ENCODE measurements around the gene ADAT3. TPM values are rescaled to one million over a fixed set of nuclear protein-coding genes. Genes with fewer than 3 reads are reported as not detected.

The ADAT3 gene
- total and polyA plus RNA-seq, 2 experiments from 2014 or later, result 2.4 to 11.0 TPM

DNA sequence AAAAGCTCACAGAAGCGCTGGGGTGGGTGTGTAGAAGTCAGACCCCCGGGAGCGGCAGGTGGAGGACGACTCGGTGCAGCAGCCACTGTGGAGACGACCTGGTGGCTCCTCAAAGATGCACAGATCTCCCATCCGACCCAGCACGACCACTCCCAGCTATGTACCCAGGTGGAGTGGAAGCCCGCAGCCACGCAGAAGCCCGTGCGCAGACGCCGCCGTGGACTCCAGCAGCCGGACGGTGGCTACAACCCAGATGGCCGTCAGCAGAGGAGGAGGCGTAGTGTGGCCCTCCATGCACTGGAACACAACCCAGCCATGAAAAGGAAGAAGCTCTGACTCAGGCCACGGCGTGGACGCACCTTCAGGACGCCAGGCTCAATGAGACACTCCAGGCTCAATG is 57.5 kb downstream of the ADAT3 start:
- Histone ChIP-seq H3K4me3 (no peak overlapping the region), H3K9me2 (replicated peaks; ENCODE audit: insufficient read depth) (no peaks in the 10 kb centered on the region), H3K79me2 (peaks cover 49% of the 10 kb centered on the region), H3K27me3 (no peaks in the 10 kb centered on the region), H3K4me2 (no peak overlapping the region), H3K9me3 (ENCODE audit: low read depth) (no peaks in the 10 kb centered on the region), H3K27ac (no peak overlapping the region), H2AFZ (no peak overlapping the region), H3K4me1 (ENCODE audit: insufficient read depth) (no peaks in the 10 kb centered on the region), H4K20me1 (ENCODE audit: insufficient read depth, poor library complexity, severe bottlenecking) (peaks cover 30% of the 10 kb centered on the region), H3K36me3 (replicated peaks; ENCODE audit: insufficient read depth, low read depth) (no peaks in the 10 kb centered on the region)
- WGBS (ENCODE audit: low lambda C conversion rate, missing lambda C conversion rate), result 98% methylated on average over 23 of the region's 23 CpGs
- TF ChIP-seq EZH2phosphoT487 (IDR thresholded peaks at IDR 0.05; ENCODE audit: low read depth, severe bottlenecking, unreplicated experiment) (no peak), EZH2 (IDR thresholded peaks at IDR 0.05; ENCODE audit: borderline replicate concordance) (no peak)
- TF ChIP-seq, protein P1, sequence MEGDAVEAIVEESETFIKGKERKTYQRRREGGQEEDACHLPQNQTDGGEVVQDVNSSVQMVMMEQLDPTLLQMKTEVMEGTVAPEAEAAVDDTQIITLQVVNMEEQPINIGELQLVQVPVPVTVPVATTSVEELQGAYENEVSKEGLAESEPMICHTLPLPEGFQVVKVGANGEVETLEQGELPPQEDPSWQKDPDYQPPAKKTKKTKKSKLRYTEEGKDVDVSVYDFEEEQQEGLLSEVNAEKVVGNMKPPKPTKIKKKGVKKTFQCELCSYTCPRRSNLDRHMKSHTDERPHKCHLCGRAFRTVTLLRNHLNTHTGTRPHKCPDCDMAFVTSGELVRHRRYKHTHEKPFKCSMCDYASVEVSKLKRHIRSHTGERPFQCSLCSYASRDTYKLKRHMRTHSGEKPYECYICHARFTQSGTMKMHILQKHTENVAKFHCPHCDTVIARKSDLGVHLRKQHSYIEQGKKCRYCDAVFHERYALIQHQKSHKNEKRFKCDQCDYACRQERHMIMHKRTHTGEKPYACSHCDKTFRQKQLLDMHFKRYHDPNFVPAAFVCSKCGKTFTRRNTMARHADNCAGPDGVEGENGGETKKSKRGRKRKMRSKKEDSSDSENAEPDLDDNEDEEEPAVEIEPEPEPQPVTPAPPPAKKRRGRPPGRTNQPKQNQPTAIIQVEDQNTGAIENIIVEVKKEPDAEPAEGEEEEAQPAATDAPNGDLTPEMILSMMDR (IDR thresholded peaks at IDR 0.05; ENCODE audit: poor library complexity), result no peak
- no peak for DNase-seq (ENCODE audit: low spot score)

Other genes starting within 250 kb of the ADAT3 start
- 0.03 and 0.08 TPM in 2 replicates for gene ONECUT3, start 151.9 kb upstream of the ADAT3 start, total RNA-seq
- gene ONECUT3, start 151.9 kb upstream of the ADAT3 start, polyA plus RNA-seq, result 0.06 and 0.09 TPM in 2 replicates
- 1.4 and 1.7 TPM in 2 replicates for gene ATP8B3, start 93.1 kb upstream of the ADAT3 start, total RNA-seq
- 2.4 and 3.1 TPM in 2 replicates for gene ATP8B3, start 93.1 kb upstream of the ADAT3 start, polyA plus RNA-seq
- 13.2 and 13.4 TPM in 2 replicates for gene REXO1, start 56.9 kb upstream of the ADAT3 start, total RNA-seq
- gene REXO1, start 56.9 kb upstream of the ADAT3 start, polyA plus RNA-seq, result 22.8 and 26.2 TPM in 2 replicates
- 3.4 and 6.4 TPM in 2 replicates for gene KLF16, start 41.8 kb upstream of the ADAT3 start, total RNA-seq
- gene KLF16, start 41.8 kb upstream of the ADAT3 start, polyA plus RNA-seq, result 14.3 and 16.0 TPM in 2 replicates
- 62.5 and 77.5 TPM in 2 replicates for gene ABHD17A, start 19.9 kb upstream of the ADAT3 start, total RNA-seq
- gene ABHD17A, start 19.9 kb upstream of the ADAT3 start, polyA plus RNA-seq, result 99.7 and 102 TPM in 2 replicates
- 69.3 and 77.2 TPM in 2 replicates for gene SCAMP4, start within 50 bp of the ADAT3 start, total RNA-seq
- 89.8 and 103 TPM in 2 replicates for gene SCAMP4, start within 50 bp of the ADAT3 start, polyA plus RNA-seq
- gene CSNK1G2, start 35.8 kb downstream of the ADAT3 start, total RNA-seq, result 44.8 and 56.8 TPM in 2 replicates
- gene CSNK1G2, start 35.8 kb downstream of the ADAT3 start, polyA plus RNA-seq, result 82.5 and 82.7 TPM in 2 replicates
- 56.4 and 62.1 TPM in 2 replicates for gene BTBD2, start 110.3 kb downstream of the ADAT3 start, total RNA-seq
- 71.1 and 76.0 TPM in 2 replicates for gene BTBD2, start 110.3 kb downstream of the ADAT3 start, polyA plus RNA-seq
- gene MKNK2, start 145.8 kb downstream of the ADAT3 start, total RNA-seq, result 90.4 and 98.2 TPM in 2 replicates
- 126 and 136 TPM in 2 replicates for gene MKNK2, start 145.8 kb downstream of the ADAT3 start, polyA plus RNA-seq
- 13.5 and 15.7 TPM in 2 replicates for gene MOB3A, start 190.9 kb downstream of the ADAT3 start, total RNA-seq
- 25.1 and 27.7 TPM in 2 replicates for gene MOB3A, start 190.9 kb downstream of the ADAT3 start, polyA plus RNA-seq
- 0.44 and 1.4 TPM in 2 replicates for gene IZUMO4, start 191.5 kb downstream of the ADAT3 start, total RNA-seq
- 2.8 and 4.0 TPM in 2 replicates for gene IZUMO4, start 191.5 kb downstream of the ADAT3 start, polyA plus RNA-seq
- 92.2 and 102 TPM in 2 replicates for gene AP3D1, start 246.2 kb downstream of the ADAT3 start, total RNA-seq
- gene AP3D1, start 246.2 kb downstream of the ADAT3 start, polyA plus RNA-seq, result 108 and 109 TPM in 2 replicates